Activated CD4-positive, CD25-positive, alpha-beta regulatory T cell treated with anti-CD3 and anti-CD28 coated beads, Interleukin-2, amount 50 U/mL, for 24 hours (primary cell): Measurements from ENCODE around the gene TDRD7.

Experiments used
- ATAC-seq, 2 donors: fragments of 150-1000 bp; cut with Tn5 transposase; one replicate each; pipeline ENCODE4 v1.10.0; 2021; ENCODE audit warnings: mild to moderate bottlenecking in 1 of 2, moderate library complexity in 1 of 2

TDRD7 gene

GRCh38 chr9:97387936-97388684, 23.8 kb upstream of the TDRD7 start:
- no peak for ATAC-seq

DNA sequence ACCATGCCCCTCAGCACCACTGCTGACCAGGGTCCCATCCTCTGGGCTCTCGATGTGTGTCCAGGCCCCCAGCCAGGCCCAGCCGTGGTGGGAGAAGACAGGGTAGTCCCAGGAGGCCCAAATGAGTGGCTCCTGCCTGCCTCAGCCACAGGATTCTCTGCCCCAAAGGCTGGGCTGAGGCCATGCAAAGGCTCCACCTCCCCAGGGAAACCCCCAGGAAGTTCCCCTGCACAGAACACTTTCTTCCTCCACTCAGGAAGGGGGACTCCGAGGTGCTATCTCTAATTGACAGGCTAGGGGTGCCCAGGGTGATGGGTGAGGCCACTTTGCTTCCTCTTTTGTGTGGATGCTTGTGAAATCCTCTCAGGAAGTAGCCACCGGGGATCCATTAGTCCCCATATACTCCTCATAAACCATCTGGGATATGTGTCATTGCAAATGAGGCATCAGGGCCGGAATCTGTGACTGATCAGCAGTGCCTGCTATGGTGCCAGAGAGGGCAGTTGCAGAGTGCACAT, 23.1 kb upstream of the TDRD7 start:
- ATAC-seq, result peak; percentile 70 to 74

DNA sequence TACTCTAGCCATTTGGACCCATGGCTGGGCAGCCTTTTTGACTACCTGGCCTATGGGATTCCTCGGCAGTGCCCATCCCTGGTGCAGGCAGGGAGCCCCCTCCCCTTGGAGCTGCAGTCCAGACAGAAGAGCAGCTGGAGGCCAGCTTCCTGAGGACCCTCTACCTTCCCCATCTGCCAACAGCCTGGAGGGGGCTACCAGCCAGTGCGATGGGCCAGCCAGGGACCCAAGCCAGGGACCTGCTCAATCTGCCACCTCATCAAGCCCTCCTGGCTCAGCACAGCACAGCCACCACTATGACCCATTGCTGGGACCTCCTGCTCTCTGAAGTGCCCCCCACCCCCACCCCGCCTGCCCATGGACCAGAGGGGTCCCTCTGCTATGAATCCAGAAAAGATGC, 22.6 kb upstream of the TDRD7 start:
- ATAC-seq, result no peak

DNA sequence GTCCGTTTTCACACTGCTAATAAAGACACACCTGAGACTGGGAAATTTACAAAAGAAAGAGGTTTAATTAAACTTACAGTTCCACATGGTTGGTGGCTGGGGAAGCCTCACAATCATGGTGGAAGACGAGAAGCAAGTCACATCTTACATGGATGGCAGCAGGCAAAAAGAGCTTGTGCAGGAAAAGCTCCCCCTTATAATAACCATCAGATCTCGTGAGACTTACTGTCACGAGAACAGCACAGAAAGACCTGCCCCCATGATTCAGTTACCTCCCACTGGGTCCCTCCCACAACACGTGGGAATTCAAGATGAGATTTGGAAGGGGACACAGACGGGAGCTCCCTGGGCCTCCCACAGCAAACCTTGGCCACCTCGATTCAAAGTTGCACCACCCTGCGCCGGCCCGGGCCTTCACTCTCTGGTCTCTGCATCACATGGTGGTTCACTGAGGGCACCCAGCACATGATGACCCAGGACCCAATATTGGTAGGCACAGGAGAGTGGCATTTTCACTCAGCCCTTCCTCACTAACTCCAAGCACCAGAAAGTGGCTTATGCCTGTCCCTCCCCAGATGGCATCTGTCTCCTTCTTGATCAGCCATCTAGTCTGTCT, 21.0 kb upstream of the TDRD7 start:
- ATAC-seq, result no peak

- ATAC-seq, result no peak
Measured at GRCh38 chr9:97394881-97395280, 17.0 kb upstream of the TDRD7 start.

- ATAC-seq, result no peak
Measured at GRCh38 chr9:97395745-97396144, 16.2 kb upstream of the TDRD7 start.

GRCh38 chr9:97396256-97396655, 15.6 kb upstream of the TDRD7 start:
- ATAC-seq, result no peak

GRCh38 chr9:97397220-97397619, 14.7 kb upstream of the TDRD7 start:
- ATAC-seq, result peak; percentile 48 to 79

DNA sequence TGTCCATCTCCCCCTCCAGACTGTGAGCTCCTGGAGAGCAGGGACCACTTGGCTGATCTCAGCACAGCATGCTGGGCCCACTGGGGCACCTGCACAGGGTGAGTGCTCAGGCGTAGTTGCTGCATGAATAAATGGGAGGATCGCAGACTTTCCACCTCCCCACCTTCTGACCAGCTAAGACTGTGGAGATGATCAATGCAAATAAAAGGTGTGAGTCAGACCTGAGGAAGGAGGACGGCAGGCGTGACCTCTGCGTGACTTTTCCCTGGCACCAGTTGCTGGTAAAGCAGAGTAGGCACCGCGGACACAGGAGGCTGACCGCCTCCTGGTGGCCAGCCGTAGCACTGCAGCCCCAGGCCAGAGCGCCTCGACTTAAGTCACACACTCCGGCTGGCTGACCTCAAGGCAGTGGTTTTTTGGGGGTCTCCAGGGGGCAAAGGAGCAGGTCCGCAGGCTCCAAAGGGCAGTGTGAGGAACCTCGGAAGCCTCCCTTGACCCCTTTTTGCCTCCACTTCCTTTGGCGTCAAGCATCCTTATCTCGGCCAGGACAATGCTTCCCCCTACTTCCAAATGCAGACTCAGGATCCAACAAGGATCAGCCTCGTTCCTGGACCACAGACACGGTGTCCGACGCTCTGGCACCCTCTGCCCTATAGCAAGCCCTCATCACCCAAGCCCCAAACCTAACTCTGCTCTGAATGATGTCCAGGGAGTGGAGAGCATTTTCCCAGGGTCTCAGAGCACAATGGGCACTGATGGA, 12.7 kb upstream of the TDRD7 start:
- peak; percentile 65 to 68 for ATAC-seq

DNA sequence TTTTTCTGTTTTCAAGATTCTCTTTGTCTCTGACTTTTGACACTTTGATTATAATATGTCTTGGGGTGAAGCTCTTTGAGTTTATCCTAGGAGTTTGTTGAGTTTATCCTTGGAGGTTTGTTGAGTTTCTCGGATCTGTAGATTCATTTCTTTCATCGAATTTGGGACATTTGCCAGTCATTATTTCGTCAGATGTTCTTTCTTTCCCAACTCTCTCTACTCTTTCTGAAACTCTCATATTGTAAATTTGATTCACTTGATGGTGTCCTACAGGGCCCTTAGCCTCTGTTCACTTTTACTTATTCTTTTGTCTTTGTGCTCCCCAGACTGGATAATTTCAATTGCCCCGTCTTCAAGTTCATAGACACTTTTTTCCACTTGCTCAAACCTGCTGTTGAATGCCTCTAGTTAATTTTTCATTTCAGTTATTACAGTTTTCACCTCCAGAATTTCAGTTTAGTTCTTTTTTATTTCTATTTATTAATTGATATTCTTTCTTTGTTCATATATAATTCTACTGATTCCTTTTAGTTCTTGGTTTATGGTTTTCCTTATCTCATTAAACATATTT, 8.1 kb upstream of the TDRD7 start:
- no peak for ATAC-seq

GRCh38 chr9:97405551-97405950, 6.3 kb upstream of the TDRD7 start:
- ATAC-seq, result no peak

- no peak for ATAC-seq
Measured at GRCh38 chr9:97406620-97407177, 5.2 kb upstream of the TDRD7 start.

DNA sequence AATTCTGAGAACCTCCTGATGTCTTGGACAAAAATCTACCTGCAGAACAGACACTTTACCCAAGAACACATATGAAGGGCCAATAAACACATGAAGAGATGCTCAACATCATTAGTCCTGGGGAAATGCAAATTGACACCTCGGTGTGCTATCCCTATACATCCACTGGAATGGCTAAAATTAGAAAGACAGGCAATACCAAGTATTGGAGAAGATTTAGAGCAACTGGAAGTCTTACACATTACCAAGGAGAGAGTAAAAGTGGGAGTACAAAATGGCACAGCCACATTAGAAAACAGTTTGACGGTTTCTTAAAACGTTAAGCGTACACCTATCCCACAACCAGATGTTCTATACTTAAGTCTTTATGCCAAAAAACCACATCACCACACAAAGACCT, 3.3 kb upstream of the TDRD7 start:
- ATAC-seq, result no peak

- no peak for ATAC-seq
Measured at GRCh38 chr9:97411440-97411788, 482 bp upstream of the TDRD7 start.

DNA sequence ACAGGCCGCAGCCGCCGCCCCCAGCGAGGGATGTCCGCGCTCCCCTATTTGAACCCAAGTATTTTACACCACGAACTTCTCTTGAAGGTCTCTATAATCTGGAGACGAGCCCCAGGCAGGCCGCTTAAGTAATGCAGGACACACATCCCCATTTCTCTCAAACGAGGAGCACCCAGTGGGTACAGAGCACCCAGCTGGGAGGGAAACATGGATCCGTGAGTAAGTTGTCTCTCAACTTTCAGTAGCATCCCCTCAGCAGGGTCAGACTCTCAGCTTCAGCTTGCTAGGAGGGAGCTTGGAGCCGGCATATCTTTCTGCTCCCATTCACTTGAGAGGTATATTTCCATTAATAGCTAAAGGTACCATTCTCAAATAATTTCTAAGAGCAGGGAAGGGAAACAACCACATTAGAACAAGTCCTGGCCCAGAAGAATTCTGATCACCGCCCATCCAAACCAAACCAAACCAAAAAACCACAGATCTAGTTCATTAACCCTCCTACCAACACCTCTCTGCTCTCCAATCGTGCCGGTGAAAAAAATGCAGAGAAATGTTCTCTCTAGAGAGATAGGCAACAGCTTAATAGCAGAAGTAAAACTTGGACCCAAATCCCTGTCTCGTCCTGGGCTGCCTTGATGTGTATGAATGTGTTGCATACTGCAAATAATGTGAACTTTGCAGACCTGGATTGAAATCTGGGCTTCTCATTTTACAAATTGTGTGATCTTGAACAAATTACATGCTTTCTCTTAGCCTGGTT, 910 bp downstream of the TDRD7 start:
- no peak for ATAC-seq

DNA sequence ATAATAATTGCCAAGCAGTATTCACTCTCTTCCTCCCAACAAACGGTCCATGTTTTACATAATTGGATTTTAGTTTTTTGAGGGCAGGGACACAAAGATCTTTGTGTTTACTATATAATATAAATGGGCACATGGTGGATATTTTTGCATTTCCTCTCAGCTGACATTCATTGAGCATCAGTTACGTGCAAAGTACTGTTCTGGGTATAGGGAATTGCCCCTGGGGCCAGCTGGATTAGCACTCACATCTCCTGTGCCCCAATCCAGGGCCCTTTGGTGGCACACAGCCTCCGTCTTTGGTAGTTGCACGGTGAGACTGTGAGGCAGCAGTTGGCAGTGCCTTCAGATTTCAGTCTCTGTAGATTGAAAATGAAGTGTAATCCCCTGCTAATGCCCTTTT, 1.6 kb downstream of the TDRD7 start:
- ATAC-seq, result no peak

- ATAC-seq, result no peak
Measured at GRCh38 chr9:97415146-97415545, 3.2 kb downstream of the TDRD7 start.

GRCh38 chr9:97418880-97419279, 7.0 kb downstream of the TDRD7 start:
- ATAC-seq, result no peak

GRCh38 chr9:97419309-97419867, 7.5 kb downstream of the TDRD7 start:
- ATAC-seq, result no peak

DNA sequence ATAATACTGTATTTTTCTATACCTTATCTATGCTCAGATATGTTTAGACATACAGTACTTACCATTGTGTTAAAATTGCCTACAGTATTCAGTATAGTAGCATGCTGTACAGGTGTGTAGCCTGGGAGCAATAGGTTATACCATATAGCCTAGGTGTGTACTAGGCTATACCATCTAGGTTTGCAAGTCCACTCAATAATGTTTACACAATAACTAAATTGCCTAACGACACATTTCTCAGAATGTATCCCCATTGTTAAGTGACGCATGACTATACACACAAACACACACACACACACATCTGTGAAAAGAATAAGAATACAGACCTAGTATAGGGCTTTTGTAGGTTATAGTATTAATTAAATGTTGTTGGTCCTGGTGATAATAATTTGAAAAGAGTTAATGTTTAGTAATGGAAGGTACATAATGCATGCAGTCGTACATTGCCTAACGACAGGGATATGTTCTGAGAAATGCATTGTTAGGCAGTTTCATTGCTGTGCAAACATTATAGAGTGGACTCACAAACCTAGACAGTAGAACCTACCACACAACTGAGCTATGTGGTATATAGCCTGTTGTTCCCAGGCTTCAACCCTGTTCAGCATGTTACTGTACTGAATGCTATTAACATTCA, 13.6 kb downstream of the TDRD7 start:
- no peak for ATAC-seq

GRCh38 chr9:97425973-97426336, 14.1 kb downstream of the TDRD7 start:
- no peak for ATAC-seq

DNA sequence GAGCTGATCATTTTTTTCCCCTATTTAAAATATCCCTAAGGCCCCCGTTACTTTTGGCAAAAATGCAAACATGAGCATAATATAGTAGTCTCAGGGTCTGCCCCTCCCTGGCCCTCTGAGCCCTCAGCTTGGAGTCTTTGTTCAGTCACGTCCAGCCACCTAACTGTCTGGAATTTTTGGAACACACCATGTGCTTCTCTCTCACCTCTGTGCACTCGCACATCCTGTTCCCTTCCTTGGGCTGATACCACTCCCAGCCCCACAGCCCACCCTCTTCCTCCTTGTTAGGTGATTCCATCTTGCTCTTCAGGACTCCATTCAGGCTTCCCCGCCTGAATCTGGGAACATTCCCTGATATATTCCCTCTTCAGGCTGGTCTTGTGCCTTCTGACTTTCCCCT, 16.0 kb downstream of the TDRD7 start:
- ATAC-seq, result no peak
